H9 (cell line): Measurements from ENCODE around the gene CROCC2. TPM values are rescaled to one million over a fixed set of nuclear protein-coding genes. Genes with fewer than 3 reads are reported as not detected.

Experiments used
- DNase-seq: peaks from one replicate; pipeline ENCODE4 v3.0.0-alpha.2; 2017
- H2AFZ ChIP-seq: one replicate; pipeline ENCODE4 v1.6.1; 2013; ENCODE audit warnings: mild to moderate bottlenecking, low read length, control low read depth, moderate library complexity
- H2AK5ac ChIP-seq: 2 replicates; pipeline ENCODE4 v1.6.1; 2013; ENCODE audit warnings: low read length, control low read depth, mixed read lengths; ENCODE audit not compliant: insufficient read length
- H2BK120ac ChIP-seq: one replicate; pipeline ENCODE4 v1.6.1; 2013; ENCODE audit warnings: low read depth, mild to moderate bottlenecking, low read length, control low read depth, inconsistent platforms; ENCODE audit not compliant: poor library complexity, severe bottlenecking
- H2BK12ac ChIP-seq: 2 replicates; pipeline ENCODE4 v1.6.1; 2013; ENCODE audit warnings: low read length, control low read depth, mixed read lengths, low read depth; ENCODE audit not compliant: insufficient read length
- H2BK15ac ChIP-seq: 2 replicates; pipeline ENCODE4 v1.6.1; 2013; ENCODE audit warnings: low read depth, low read length, control low read depth
- H2BK20ac ChIP-seq: one replicate; pipeline ENCODE4 v1.6.1; 2013; ENCODE audit warnings: low read depth, mild to moderate bottlenecking, low read length, control low read depth, inconsistent platforms; ENCODE audit not compliant: poor library complexity, severe bottlenecking
- H2BK5ac ChIP-seq: 2 replicates; pipeline ENCODE4 v1.6.1; 2013; ENCODE audit warnings: low read length, control low read depth, mixed read lengths; ENCODE audit not compliant: insufficient read length
- H3K14ac ChIP-seq: 2 replicates; pipeline ENCODE4 v1.6.1; 2013; ENCODE audit warnings: low read length, control low read depth; ENCODE audit not compliant: insufficient read depth
- H3K18ac ChIP-seq: 2 replicates; pipeline ENCODE4 v1.6.1; 2013; ENCODE audit warnings: low read depth, mild to moderate bottlenecking, mixed read lengths, low read length, control low read depth; ENCODE audit not compliant: insufficient read length
- H3K23ac ChIP-seq: 2 replicates; pipeline ENCODE4 v1.6.1; 2013; ENCODE audit warnings: low read length, control low read depth, mixed read lengths, low read depth; ENCODE audit not compliant: insufficient read length
- H3K23me2 ChIP-seq: 2 replicates; pipeline ENCODE4 v1.6.1; 2013; ENCODE audit warnings: low read depth, mild to moderate bottlenecking, mixed read lengths, low read length, control low read depth; ENCODE audit not compliant: insufficient read length, poor library complexity, severe bottlenecking
- H3K27ac ChIP-seq: 2 replicates; pipeline ENCODE4 v1.5.1; 2013; ENCODE audit warnings: low read length, control low read depth, mixed read lengths, low read depth; ENCODE audit not compliant: insufficient read length
- H3K27me3 ChIP-seq: 2 replicates; pipeline ENCODE4 v1.6.1; 2013; ENCODE audit warnings: low read length, control low read depth, inconsistent platforms; ENCODE audit not compliant: insufficient read depth
- H3K4ac ChIP-seq: 2 replicates; pipeline ENCODE4 v1.6.1; 2013; ENCODE audit warnings: low read depth, mild to moderate bottlenecking, control low read depth, inconsistent platforms, low read length, moderate library complexity
- H3K4me1 ChIP-seq: 2 replicates; pipeline ENCODE4 v1.6.1; 2013; ENCODE audit warnings: low read length, control low read depth, inconsistent platforms; ENCODE audit not compliant: insufficient read depth
- H3K4me2 ChIP-seq: 2 replicates; pipeline ENCODE4 v1.6.1; 2013; ENCODE audit warnings: low read length, control low read depth, mixed read lengths; ENCODE audit not compliant: insufficient read length, insufficient read depth
- H3K56ac ChIP-seq: 2 replicates; pipeline ENCODE4 v1.6.1; 2013; ENCODE audit warnings: low read depth, mild to moderate bottlenecking, mixed read lengths, low read length, control low read depth; ENCODE audit not compliant: insufficient read length
- H3K79me1 ChIP-seq: 2 replicates; pipeline ENCODE4 v1.6.1; 2013; ENCODE audit warnings: low read depth, mild to moderate bottlenecking, moderate library complexity, low read length, control low read depth, inconsistent platforms; ENCODE audit not compliant: insufficient read depth, poor library complexity, severe bottlenecking
- H3K79me2 ChIP-seq: 2 replicates; pipeline ENCODE4 v1.6.1; 2013; ENCODE audit warnings: low read length, control low read depth, inconsistent platforms; ENCODE audit not compliant: insufficient read depth
- H3K9ac ChIP-seq: 2 replicates; pipeline ENCODE4 v1.6.1; 2013; ENCODE audit warnings: low read length, control low read depth, mixed read lengths; ENCODE audit not compliant: insufficient read length; ENCODE audit errors: extremely low read depth
- H3K9me3 ChIP-seq: one replicate; pipeline ENCODE4 v1.6.1; 2013; ENCODE audit warnings: low read depth, low read length, inconsistent platforms; ENCODE audit not compliant: control insufficient read depth
- H3T11ph ChIP-seq: one replicate; pipeline ENCODE4 v1.6.1; 2013; ENCODE audit warnings: mild to moderate bottlenecking, low read length, control low read depth, inconsistent platforms
- H4K20me1 ChIP-seq: one replicate; pipeline ENCODE4 v1.6.1; 2013; ENCODE audit not compliant: control insufficient read depth, insufficient read length, insufficient read depth
- H4K5ac ChIP-seq: 2 replicates; pipeline ENCODE4 v1.6.1; 2013; ENCODE audit warnings: low read depth, mild to moderate bottlenecking, mixed read lengths, low read length, control low read depth; ENCODE audit not compliant: insufficient read length
- H4K8ac ChIP-seq: replicated peaks from 2 replicates; pipeline ENCODE4 v1.6.1; 2013; ENCODE audit warnings: low read length, control low read depth, mixed read lengths, low read depth; ENCODE audit not compliant: insufficient read length
- H4K91ac ChIP-seq: 2 replicates; pipeline ENCODE4 v1.6.1; 2013; ENCODE audit warnings: low read depth, mild to moderate bottlenecking, moderate library complexity, mixed read lengths, low read length, control low read depth; ENCODE audit not compliant: insufficient read length
- H3K27ac Mint-ChIP-seq, 3 experiments: 2 replicates in 2 of 3; 3 replicates in 1 of 3; pipeline ENCODE4 v1.8.0; 2020 to 2021; ENCODE audit warnings: mixed read lengths in 3 of 3, mild to moderate bottlenecking in 1 of 3, moderate library complexity in 1 of 3
- H3K27me3 Mint-ChIP-seq: 2 replicates; pipeline ENCODE4 v1.8.0; 2021; ENCODE audit warnings: low read depth, mild to moderate bottlenecking, moderate library complexity, mixed read lengths
- H3K36me3 Mint-ChIP-seq, 3 experiments: 2 replicates in 2 of 3; 3 replicates in 1 of 3; pipeline ENCODE4 v1.8.0; 2020 to 2021; ENCODE audit warnings: low read depth in 3 of 3, mixed read lengths in 3 of 3; ENCODE audit not compliant: insufficient read depth in 1 of 3
- H3K4me1 Mint-ChIP-seq, 2 experiments: 2 replicates each; pipeline ENCODE4 v1.8.0; 2020; ENCODE audit warnings: mixed read lengths in 2 of 2
- H3K4me3 Mint-ChIP-seq, 2 experiments: 2 replicates in 1 of 2; 3 replicates in 1 of 2; pipeline ENCODE4 v1.8.0; 2020 to 2021; ENCODE audit warnings: mild to moderate bottlenecking in 2 of 2, mixed read lengths in 2 of 2, moderate library complexity in 1 of 2
- H3K9me3 Mint-ChIP-seq, 2 experiments: 2 replicates in 1 of 2; 3 replicates in 1 of 2; pipeline ENCODE4 v1.8.0; 2020; ENCODE audit warnings: mild to moderate bottlenecking in 2 of 2, mixed read lengths in 2 of 2, moderate library complexity in 1 of 2
- whole genome bisulfite sequencing: extraction: QIAGEN DNeasy Blood & Tissue Kit; methylation state at CpG from one replicate; pipeline ENCODE4 v1.1.7; 2013; ENCODE audit warnings: missing lambda C conversion rate, low lambda C conversion rate, mixed read lengths; ENCODE audit not compliant: insufficient read length; ENCODE audit errors: extremely low coverage; 5-methylcytosine and 5-hydroxymethylcytosine counted together
- total RNA-seq: library from RNA; stranded (reverse); gene quantifications from 2 replicates; pipeline ENCODE4 v1.2.1, GENCODE V29; 2021
- TF ChIP-seq, protein P1 (sequence below): fragments of 200-600 bp; sonication (generic); conservative IDR thresholded peaks from 3 replicates; pipeline ENCODE4 v1.8.0; 2021; ENCODE audit warnings: antibody characterized with exemption, mild to moderate bottlenecking

CROCC2 gene
- total RNA-seq, 1 experiment from 2014 or later, result not detected

DNA sequence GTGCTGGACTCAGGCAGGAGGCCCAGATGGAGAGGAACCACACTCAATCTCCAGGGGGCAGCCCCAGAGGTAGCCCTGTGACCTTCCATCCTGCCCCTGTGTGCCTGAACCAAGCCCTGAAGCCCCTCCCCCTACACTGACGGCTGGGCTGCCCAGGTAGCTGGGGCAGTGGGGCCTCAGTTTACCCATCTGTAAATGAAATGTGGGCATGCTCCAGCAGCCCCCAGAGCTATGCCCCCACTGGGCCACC lies 15.8 kb downstream of the CROCC2 start:
- Histone ChIP-seq H3K14ac (no peak overlapping the region), H3K79me1 (no peaks in the 10 kb centered on the region), H2AK5ac (no peak overlapping the region), H3K9me3 (no peaks in the 10 kb centered on the region), H3K27ac (no peak overlapping the region), H3K4ac (no peak overlapping the region), H2BK15ac (no peak overlapping the region), H2AFZ (no peak overlapping the region), H4K8ac (no peak overlapping the region), H3K9ac (no peak overlapping the region), H2BK20ac (no peak overlapping the region), H3K4me2 (no peak overlapping the region), H4K20me1 (no peaks in the 10 kb centered on the region), H3K27me3 (no peaks in the 10 kb centered on the region), H2BK12ac (no peak overlapping the region), H3K79me2 (no peaks in the 10 kb centered on the region), H3K18ac (no peak overlapping the region), H3K23me2 (no peaks in the 10 kb centered on the region), H2BK120ac (no peak overlapping the region), H3K56ac (no peak overlapping the region), H2BK5ac (no peak overlapping the region), H3K23ac (no peak overlapping the region), H4K91ac (no peak overlapping the region), H3K4me1 (no peaks in the 10 kb centered on the region), H3T11ph (no peak overlapping the region), H4K5ac (no peak overlapping the region)
- TF ChIP-seq, protein P1, sequence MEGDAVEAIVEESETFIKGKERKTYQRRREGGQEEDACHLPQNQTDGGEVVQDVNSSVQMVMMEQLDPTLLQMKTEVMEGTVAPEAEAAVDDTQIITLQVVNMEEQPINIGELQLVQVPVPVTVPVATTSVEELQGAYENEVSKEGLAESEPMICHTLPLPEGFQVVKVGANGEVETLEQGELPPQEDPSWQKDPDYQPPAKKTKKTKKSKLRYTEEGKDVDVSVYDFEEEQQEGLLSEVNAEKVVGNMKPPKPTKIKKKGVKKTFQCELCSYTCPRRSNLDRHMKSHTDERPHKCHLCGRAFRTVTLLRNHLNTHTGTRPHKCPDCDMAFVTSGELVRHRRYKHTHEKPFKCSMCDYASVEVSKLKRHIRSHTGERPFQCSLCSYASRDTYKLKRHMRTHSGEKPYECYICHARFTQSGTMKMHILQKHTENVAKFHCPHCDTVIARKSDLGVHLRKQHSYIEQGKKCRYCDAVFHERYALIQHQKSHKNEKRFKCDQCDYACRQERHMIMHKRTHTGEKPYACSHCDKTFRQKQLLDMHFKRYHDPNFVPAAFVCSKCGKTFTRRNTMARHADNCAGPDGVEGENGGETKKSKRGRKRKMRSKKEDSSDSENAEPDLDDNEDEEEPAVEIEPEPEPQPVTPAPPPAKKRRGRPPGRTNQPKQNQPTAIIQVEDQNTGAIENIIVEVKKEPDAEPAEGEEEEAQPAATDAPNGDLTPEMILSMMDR, result no peak
- Mint-ChIP-seq H3K36me3 (no peaks in the 10 kb centered on the region), H3K4me1 (peaks cover 2 to 4% of the 10 kb centered on the region in 2 experiments; a peak in 2 of 4 replicates), H3K4me3 (no peak overlapping the region), H3K27me3 (peaks cover 2% of the 10 kb centered on the region; the same call in 1 of the 2 replicates), H3K9me3 (no peaks in the 10 kb centered on the region), H3K27ac (no peak overlapping the region)
- no peak for DNase-seq
- no CpG with 5 or more reads among the region's 1 CpG for WGBS
